ENCODE data around the gene OR6J1.
A peak's percentile ranks its signal among the peaks of the same experiment; 100 is the strongest.
"Not testable (repeated sequence)": the region's sequence is repeated elsewhere in the genome, so short reads cannot be mapped to it uniquely, and the experiment has no call there.

OR6J1 gene

DNA sequence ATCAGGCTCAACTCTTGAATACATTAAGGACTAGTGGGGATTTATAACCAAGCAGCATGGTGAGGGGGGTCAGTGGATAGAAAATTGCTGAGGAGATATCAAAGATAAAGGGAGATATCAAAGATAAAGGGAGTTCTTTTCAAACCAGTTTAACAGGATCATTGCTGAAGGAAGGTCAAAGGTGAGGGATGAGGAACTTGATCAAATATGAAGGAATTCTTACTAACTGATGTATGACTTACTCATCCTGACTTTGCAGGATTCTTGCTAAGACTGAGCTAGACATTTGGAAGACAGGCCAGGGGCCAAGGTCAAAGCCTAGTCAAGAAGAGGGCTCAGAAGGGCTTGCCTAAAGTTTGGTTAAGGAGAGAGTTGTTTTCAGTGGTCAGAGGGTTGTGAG lies 41.3 kb downstream of the OR6J1 start:
- DNase-seq (ENCODE audit: low spot score), result no peak

DNA sequence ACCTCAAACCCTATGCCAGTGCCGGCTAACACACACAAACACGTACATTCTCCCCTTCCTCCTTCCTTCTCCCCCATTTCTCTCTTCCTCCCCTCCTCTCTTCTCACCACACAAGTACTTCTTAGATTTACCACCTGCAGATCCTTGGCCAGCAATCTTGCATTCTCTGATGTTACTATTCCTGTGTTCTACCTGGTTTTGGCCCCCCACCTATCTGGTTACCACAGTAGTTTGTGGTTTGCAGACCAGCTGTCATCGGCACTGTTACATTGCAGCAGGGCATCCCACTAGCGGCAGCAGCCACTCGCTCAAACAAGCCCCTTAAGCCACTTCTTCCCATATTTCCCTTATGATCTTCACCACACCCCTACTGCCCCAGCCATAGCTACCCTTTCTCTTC lies 42.2 kb downstream of the OR6J1 start:
- no peak for DNase-seq (ENCODE audit: low spot score)

DNA sequence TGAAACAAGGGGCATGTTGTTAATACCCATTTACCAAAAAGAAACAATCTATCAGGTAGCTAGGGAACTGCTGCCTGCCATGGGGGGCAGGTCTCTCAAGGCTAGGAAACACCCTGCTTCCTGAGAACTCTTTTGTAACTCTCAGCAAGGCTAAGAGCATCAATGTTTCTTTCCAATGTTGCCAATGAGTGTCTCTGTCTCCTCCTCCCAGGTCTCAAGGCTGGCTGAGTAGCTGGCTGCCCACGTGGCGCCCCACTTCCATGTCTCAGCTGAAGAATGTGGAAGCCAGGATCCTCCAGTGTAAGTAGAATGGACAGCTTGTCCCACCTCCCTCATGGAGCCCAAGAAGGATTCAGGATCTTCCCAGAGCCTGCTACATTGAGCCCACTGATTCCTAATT lies 42.7 kb downstream of the OR6J1 start:
- no peak for DNase-seq (ENCODE audit: low spot score)

DNA sequence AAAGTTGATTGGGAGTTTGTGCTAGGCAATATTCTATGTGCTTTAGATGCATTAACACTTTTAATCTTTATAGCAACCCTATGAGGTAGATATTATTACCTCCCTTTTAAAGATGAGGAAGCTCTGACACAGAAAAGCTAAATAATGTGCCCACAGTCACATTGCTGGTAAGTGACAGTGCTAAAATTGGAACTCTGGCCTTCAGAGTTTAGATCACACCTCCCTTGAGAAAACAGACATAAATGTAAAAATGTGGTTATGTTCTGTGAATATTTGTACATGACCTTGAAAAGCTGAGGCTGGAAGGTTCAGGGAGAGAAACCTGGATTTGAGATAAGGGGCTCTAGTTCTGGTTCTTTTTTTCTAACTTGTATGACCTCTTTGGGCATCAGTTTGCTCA lies 44.1 kb downstream of the OR6J1 start:
- no peak for DNase-seq (ENCODE audit: low spot score)

DNA sequence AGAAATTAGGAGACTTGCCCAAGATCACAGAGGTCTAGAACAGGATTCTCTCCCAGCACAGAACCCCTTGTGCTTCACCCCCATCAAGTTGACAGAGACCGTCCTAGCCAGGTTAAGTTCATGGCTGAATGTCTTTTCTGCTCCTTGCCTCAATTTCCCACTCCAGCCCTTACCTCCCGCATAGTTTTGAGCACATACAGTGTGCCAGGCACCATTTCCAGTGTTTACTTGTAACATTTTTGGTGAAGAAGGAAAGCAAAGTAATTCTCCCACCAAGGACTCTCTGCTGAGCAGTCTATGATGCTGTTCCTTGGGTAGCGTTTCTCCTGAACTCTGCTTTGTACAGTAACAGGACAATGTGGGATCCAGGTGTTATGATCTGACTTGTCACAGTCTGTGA lies 44.8 kb downstream of the OR6J1 start:
- DNase-seq (ENCODE audit: low spot score), result no peak

DNA sequence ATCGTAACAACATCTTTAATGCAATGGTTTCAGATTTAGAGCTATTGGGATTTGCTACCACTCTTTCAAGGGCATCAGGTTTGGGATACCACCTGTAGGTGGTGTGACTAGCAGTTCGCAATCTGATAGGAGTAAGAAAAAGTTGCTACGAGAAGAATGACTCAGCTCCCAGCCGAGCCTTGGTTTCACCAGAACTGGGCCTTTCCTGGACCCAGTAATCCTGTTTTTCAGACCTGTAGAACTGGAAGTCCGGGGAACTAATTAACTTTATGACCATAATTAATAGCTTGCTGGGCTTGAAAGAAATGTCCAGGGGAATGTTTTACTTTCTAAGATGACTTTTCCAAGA lies 45.3 kb downstream of the OR6J1 start:
- peak; percentile 60 for DNase-seq (ENCODE audit: low spot score)

DNA sequence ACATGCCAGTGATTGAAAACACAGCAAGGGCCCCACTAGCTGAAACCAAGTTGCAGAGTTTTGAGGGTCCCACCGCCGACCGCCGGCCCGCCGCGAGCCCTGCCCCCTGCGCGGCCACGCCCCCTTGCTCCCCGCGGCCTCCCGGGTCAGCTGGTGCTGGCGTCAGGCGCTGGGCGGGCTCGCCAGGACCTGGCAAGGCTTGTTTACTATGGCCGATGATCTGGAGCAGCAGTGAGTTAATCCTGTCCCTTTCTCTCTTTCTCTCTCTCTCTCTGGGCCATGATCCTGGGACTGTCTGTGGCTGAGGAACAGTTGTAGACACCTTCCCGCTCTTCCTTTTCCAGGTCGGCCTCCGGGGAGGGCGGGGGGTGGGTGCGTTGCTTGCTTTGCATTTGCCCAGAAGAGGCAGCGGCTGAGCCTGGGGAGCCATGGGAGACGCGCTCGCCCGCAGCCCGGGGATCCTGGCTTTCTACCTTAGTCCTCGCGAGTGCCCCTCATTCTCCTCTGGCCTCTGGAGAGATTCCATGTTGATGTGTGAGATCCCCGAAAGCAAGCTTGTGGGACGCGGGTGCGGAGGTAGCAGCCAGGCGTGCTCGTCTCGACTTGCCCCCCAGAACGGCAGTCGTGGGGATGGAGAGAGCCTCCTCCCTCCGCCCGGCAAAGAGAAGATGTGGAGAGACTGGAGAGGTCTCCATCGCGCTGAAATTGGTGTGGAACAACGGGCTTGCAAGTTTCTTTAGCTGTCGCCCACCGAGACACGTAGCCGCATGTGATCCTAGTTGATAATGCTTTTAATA lies 45.9 kb downstream of the OR6J1 start, which contains the start of gene ABHD4:
TSS of gene ABHD4 (plus strand) at position 202 of the 797 bp plus-strand sequence. CDS start at position 209, 7 bp downstream.
- DNase-seq (ENCODE audit: low spot score), result peak; percentile 91

DNA sequence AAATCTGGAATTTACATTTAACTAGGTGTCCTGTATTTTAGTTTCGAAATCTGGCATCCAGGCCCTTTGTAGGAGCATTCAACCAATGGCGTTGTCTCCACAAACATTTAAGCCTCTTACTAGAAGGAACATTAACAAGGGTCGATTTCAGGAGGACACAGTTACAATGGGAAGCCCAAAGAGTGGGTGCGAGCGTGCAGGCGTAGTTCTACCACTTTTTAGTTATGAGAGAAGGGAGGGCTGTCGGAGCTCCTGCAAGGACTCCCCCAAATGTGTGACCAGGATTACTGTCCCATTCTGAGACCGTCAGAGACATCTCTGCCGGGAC lies 46.4 kb downstream of the OR6J1 start:
- DNase-seq (ENCODE audit: low spot score), result no peak

DNA sequence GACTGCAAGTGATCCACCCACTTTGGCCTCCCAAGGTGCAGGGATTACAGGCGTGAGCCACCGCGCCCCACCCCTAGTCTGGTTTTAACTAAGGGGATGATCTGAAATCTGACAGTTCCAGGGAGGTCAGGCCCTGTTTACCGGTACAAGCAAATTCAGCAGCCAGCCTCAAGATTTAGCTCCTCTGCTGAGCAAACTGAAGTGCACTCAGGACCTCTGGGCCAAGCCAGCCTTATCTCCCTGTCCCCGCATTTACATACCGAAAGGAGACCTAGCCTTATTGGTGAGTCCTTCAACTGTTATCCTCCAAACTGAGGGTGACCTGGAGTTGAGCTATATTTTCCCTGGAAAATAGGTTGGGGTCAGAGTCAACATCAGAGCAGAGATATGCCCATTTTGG lies 46.9 kb downstream of the OR6J1 start:
- DNase-seq (ENCODE audit: low spot score), result no peak

DNA sequence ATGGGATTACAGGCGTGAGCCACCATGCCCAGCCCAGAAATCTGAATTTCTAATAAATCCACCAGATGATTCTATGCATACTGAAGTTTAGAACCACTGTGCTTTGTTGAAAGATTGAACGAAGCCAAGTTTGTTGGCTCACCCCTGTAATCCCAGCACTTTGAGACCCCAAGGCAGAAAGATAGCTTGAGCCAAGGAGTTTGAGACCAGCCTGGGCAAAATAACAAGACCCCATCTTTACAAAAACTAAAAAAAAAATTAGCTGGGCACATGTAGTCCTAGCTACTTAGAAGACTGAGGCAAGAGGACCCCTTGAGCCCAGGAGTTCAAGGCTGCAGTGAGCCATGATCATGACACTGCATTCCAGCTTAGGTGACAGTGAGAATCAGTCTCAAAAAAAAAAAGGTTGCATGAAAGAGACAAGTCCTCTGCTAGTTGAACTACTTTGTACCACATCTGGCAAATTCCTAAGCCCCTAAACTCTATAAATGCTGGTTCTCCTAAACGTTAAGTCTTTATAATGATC lies 47.7 kb downstream of the OR6J1 start:
- DNase-seq (ENCODE audit: low spot score), result no peak

DNA sequence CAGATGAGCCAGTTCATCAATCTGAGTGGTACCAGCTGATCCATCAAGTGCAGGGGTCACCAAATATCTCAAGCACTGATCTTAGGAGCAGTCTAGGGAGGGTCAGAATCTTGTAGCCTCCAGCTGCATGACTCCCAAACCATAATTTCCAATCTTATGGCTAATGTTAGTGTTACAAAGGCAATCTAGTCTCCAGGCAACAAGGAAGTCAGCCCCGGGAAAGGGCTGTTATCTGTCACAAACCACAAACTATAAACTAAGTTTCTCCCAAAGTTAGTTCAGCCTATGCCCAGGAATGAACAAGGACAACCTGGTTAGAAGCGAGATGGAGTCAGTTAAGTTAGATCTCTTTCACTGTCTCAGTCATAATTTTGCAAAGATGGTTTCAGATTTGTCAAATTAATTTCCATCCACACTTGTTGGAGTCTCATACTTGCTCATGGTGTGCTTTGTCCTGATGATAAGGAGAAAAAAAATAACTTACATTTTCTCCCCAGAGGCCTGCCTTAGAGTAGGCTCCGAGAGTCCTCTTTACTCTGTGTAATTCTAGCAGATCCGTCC lies 49.9 kb downstream of the OR6J1 start:
- no peak for DNase-seq (ENCODE audit: low spot score)

DNA sequence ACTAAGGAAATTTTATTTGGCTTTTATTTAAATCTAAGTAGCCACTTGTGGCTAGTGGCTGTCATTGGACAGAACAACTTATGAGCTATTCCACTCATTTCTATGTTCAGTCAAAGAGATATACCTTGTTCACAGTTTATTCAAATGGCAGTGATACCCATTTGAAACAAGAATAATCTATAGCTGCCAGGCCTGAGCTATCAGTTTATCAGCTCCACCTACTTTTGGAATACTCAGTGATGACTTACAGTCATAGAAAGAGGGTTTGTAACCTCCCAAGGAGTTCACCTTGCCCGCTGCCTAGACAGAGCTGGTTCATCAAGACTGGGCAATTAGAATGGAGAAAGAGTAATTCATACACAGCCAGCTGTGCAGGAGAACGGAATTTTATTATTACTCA lies 50.6 kb downstream of the OR6J1 start:
- DNase-seq (ENCODE audit: low spot score), result no peak

DNA sequence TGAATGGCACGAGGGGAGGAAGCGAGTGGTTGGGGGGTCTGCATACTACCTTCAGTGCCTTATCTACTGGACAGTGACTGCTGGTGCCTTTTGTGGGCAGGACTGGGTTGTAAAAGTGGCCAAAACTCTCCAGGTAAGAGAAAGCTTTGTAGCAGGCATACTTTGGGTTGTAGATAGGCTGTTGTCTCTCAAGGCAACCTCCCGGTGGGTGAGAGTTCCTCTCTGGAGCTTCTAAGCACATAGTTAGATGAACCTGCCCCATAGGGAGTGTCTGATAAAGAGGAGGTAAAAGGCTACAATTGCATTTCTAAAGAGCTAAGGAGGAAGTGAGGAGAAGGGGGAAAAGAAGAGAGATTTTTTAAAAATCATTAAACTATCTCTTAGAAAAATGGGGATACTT lies 51.0 kb downstream of the OR6J1 start:
- no peak for DNase-seq (ENCODE audit: low spot score)

DNA sequence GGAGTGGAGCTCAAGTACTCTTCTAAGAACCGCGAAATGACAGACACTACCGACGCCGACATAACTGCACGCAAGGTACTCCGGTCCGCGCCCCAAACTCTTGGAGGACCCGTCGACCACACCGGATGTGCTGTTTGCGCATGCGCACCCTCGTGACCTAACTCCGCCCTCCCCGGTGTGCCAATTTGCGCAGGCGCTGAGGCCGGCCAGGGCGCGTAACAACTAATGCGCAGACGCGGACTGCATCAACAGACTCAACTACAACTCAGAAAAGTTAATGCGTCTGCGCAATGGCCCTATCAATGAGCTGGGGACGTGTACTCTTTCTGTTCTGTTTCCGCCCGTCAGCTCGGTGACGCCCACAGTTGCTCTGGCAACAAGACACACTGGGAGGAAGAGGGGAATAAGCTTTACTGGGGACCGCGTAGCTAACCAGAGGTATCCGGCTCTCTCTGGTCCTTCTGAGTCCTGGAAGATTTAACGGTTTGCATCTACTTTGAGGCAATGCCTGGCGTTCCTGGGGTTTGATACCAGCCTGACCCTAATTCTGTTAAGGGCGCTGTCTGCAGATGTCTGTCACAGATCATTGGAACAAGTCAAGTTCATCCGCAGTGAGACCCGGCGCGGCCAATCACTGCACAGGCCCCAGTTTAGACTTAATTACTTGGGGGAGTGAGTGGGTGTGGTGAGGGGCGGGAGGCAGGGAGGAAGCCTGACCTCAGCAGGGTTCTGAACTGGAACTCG lies 54.9 kb downstream of the OR6J1 start, which contains the start of gene DAD1:
TSS of gene DAD1 (minus strand) at position 129 of the 744 bp plus-strand sequence. CDS start at position 62, 67 bp downstream.
- peak; percentile 98 for DNase-seq (ENCODE audit: low spot score)

DNA sequence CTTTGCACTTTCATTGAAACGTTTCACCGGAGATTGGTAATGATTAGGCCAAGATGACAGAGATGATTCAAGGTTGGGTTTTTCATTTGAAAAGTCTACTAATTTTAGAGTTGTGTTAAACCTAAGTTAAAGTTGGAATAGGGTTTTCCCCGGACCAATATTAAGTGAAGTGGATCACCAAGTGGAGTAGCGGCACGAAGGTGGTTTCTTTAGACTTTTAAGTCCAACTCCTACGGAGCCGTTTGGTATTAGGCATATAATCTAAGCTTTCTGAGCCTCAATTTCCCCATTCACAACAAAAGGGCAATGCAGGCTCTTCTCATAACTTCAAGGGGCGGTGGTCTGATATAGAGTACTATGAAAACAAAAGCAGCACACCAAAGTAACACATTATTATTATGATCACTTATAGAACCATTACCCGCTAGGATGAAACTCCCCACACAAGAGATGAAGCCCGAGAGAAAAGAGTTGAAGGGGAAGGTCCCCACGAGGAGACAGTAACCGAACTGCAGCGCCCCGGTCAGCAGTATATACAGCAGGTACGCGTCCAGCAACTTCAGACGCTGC lies 55.5 kb downstream of the OR6J1 start:
- no peak for DNase-seq (ENCODE audit: low spot score)

DNA sequence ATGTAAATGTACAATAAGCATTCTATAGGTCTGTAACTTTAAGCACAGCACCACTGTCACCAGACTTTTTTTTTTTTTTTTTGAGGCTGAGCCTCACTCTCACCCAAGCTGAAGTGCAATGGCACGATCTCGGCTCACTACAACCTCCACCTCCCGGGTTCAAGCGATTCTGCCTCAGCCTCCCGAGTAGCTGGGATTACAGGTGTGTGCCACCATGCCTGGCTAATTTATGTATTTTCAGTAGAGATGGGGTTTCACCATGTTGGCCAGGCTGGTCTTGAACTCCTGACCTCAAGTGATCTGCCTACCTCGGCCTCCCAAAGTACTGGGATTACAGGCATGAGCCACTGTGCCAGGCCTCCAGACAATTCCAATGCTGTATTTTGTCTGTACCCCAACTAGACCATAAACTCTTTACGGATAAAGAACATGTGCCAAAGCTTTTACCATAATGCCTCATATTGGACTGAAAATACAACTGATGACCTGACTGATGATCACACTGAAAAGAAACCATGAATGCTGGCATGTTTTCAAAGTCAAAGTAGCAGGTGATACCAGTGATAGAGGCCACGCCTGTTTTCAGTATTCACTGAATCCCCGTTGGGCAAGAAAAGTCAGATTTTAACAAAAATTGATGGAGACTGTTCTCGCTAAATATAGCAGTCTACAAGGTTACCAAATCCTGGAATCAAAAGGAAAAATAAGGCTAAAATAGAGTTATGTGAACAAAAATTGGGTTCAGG lies 56.3 kb downstream of the OR6J1 start:
- not testable (repeated sequence) for DNase-seq (ENCODE audit: low spot score)

DNA sequence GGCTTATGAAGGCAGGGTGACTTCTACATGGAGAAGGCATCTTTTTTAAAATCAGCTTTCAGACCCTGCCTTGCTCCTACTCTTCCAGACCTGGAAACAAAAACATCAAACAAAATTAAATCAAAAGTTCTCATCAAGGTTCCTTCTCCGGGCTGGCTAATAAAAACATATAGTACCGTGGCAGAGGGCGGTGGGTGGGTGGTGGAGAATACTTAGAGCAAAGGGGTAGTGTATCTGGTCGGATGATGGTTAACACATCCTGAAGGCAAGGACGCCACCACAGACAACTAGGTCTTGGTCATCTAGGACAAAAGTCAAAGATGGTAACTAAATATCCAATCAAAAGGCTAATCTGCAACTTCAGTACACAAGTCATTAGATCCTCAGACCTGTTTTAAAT lies 56.9 kb downstream of the OR6J1 start:
- no peak for DNase-seq (ENCODE audit: low spot score)

DNA sequence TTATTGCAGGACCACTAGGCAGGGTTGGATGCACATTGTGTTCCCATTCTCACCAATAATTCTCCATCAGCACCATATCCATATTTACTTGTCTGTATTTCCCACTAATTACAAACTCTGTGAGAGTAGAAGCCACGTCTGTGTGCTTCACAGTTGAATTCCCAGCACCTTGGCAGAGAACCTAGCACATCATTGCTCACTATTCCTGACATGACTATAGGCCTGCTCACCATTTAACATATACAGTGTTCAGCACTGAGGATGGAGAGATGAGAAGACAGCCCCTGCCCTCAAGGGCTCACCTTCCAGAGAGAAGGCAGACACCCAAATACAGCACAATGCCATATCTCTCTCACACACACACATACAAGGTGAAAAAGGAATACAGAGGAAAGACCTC lies 60.2 kb downstream of the OR6J1 start:
- DNase-seq (ENCODE audit: low spot score), result no peak
